GM18499 (cell line): ENCODE data around the gene TDRD12.
"Not testable (repeated sequence)": the region's sequence is repeated elsewhere in the genome, so short reads cannot be mapped to it uniquely, and the experiment has no call there.

ENCODE experiments used
- ATAC-seq: cut with Tn5 transposase; IDR thresholded peaks from one replicate; pipeline ENCODE4 v1.9.1; 2021; ENCODE audit warnings: moderate number of reproducible peaks; ENCODE audit not compliant: insufficient read depth, unreplicated experiment

Gene TDRD12

DNA sequence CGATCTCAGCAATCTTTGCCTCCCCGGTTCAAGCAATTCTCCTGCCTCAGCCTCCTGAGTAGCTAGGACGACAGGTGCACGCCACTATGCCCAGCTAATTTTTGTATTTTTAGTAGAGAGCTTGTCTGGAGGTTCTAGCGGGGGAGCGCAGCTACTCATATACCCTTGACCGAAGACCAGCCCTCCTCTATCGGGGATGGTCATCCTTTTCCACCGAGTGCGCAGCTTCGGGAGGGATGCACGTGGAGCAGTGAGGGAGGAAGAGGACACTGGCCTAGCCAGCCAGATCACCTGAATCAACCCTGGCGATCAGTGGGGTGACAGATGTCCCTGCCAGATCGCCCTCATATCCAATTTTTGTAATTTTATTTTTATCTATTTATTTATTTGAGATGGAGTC is 143.2 kb downstream of the TDRD12 start:
- ATAC-seq, result no peak

DNA sequence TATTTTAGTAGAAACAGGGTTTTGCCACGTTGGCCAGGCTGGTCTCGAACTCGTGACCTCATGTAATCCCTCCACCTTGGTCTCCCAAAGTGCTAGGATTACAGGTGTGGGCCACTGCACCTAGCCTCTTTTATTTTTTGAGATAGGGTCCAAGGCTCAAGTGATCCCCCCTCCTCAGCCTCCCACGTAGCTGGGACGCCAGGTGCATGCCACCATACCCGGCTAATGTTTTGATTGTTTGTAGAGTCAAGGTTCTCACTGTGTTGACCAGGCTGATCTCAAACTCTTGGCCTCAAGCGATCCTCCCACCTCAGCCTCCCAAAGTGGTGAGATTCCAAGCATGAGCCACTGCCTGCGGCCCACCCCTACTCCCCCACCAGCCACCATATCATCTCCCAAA is 143.7 kb downstream of the TDRD12 start:
- ATAC-seq, result no peak

DNA sequence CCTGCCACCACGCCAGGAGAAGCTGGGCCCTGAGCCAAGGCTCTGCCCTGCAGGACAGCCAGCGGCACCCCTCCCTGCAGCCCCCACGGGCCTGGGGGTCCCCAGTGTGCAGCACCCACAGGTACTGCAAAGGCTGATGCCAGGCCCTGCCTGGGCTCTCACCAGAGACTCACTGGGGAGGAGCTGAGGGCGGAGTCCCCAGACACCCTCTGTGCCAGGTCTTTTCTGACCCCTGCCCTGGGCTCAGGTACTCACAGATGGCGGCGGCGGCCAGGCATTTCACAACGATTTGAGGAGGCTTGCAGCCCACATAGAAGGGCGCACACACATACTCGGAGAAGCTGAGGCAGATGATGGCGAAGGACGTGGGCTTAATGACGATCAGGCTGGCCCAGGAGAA is 144.3 kb downstream of the TDRD12 start:
- no peak for ATAC-seq

DNA sequence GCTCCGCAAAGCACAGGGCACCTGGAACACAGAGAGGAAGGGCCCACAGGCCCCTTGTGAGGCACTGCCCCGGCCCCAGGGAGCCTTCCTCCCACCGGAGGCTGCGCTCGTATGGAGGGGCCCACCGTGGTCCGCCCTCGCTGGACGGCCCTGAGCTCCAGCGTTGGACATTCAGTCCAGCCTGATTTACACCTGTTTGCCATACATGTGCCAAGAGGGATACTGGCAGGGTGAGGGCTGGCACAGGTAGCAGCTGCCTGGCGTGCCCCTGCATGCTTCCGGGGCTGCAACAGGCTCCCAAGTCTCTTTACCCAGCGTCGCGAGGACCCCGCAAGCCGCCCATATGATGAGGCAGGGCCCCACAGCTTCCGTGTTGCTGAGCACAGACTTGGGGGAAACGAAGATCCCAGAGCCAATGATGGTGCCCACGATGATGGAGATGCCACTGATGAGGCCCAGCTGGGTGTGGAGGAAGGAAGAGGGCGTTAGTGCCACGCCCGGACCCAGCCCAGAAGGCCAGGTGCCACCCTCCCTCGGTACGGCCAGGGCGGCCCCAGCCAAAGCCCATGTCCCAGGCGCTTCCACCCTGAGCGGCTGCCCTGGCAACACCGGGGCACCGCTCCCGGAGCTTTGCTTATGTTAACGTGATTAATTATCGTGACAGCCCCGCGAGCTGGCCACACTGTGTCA is 144.9 kb downstream of the TDRD12 start:
- no peak for ATAC-seq

DNA sequence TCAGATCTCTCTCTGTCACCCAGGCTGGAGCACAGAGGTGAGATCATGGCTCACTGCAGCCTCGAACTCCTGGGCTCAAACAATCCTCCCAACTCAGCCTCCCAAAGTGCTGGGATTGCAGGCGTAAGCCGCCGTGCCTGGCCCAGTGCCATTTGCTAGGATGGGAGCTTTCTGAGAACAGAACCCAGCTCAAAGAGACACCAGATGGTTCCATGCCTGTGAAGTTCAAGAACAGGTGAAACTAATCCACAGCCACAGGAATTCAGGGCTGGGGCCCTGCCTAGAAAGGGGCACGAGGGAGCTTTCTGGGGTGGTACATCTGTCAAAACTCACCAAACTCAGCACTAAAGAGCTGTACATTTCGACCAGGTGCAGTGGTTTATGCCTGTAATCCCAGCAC is 145.8 kb downstream of the TDRD12 start:
- no peak for ATAC-seq

GRCh38 chr19:32866061-32866460 is 146.5 kb downstream of the TDRD12 start:
- ATAC-seq, result no peak

DNA sequence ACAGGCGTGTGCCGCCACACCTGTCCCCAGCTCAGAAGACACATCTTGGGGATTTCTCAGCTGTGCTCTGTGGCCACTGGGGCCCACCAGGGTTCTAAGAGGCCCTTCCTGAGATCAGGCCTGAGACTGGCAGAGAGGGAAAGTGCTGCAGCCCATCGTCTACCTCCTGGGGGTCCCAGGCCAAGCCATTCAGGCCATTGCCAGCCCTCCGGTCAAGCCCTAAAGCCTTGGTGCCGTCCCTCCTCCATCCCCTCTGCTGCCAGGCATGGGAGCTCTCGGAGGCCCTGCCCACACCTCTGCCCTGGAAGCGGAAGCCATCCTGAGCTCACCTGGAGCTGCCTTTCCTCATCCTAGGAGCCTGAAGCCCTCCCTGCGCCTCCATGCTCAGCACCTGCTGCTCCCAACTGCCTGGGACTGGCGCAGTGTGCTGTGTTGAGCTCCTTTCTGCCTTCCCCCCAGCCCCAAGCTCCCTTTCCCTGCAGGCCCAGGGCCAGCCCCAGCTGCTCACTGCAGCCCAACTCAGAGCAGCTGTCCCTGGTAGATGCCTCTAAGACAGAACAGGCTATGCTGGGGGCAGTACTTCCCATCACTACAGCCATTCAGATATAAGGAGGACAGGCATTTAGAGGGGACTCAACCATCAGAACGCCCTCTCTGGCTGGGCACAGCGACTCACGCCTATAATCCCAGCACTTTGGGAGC is 147.1 kb downstream of the TDRD12 start:
- ATAC-seq, result no peak

GRCh38 chr19:32867436-32867835 is 147.9 kb downstream of the TDRD12 start:
- not testable (repeated sequence) for ATAC-seq

DNA sequence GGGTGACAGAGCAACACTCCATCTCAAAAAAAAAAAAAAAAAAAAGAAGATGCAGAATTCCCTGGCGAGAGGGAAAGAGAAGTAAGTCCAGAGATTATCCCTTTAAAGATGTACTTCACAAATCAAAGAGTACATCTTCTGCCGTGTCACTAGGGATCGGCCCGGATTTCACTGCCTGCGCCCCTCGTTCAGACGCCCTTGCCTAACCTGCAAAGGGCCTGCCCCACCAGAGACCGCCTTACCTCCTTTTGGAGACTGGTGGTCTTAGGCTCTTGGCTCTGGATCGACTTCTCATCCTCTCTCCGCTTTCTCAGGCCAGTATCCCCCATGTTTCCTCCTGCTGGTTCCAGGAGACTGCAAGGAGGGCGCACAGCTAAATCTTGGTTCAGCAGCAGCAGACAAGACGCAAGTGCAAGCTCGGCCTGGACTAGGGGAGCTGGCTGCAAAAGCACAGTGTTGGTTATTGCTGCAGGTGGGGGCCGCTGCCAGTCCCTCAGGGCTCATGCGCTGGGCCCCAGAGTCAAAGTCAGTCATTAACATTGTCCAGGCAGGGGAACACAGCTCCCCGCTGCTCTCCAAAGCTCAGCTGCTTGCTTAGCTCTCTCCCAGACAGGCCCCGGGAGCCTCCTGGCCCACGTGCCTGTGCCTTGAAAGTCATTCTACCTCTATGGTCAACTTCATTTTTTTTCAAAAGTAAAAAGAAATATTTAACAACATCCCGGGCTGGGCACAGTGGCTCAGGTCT is 148.8 kb downstream of the TDRD12 start:
- no peak for ATAC-seq

GRCh38 chr19:32869369-32869965 is 149.9 kb downstream of the TDRD12 start, which contains the start of gene SLC7A9:
Gene SLC7A9 (minus strand): TSS chr19:32869767. CDS start chr19:32868534, 1,233 bp downstream.
- ATAC-seq, result no peak

DNA sequence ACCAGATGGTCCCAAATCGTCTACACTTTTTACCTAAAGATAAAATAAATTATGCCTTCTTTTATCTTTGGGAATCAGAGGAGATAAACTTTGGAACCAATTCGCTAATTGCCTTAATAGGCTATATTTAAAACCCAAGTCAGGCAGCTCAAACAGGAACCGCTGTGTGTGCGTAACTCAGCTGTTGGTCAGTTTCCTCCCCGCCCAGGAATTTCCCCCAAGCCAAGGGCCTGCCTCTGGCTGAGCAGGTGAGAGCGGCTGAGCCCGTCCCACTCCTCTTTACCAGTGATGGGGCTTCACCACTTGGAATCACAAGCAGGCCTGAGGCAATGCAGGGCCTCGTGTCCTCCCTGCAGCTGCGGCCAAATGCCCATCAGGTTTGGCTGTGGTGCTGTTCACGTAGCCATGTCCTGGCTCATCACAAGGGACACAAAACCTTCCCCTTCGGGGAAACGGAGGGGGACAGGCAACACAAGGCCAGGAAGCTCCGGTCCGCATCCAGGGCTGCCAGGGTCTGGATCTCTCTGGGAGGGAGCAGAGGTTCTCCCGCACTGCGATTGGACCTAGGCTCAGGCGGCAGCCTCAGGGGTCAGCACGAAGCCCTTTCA is 150.5 kb downstream of the TDRD12 start:
- no peak for ATAC-seq

DNA sequence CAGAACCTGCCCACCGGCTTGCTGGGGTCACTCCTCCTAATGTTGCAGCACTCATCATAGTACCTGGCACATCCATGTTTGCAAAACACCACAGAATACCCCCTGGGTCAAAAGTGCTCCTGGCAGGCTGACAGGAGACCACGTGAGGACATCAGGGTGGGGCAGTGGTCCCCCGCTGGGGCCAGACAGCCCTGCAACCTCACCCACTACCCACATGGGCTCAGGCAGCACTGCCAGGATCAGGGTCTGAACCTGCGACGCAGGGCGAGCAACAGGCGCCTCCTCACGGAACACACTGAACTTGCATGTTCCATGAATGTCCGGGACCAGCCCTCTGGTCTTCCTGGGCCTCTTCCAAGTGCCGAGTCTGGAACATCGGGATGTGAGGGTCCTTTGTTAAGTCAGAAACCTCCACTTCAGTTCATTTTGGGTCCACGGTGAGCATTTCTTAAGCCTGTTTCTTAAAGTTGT is 151.4 kb downstream of the TDRD12 start:
- no peak for ATAC-seq

DNA sequence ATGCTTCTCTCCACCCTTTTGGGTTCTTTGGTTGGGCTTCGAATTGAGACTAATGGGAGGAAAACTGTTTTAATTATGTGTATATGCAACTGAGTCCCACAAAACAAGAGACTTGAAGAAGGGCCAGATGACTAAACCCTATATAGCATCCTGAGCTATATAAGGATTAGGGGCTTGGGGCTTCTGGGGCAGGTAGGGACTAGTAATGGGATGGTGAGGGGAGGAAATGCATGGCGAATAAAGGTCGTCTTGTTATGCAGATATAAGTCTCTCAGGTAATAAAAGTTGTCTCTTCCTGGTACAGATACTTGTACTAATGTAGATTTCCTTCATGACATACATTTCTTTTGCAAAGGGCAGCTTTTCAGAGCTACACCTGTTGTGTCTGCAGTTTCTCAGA is 152.8 kb downstream of the TDRD12 start:
- no peak for ATAC-seq

GRCh38 chr19:32873247-32873959 is 153.8 kb downstream of the TDRD12 start:
- ATAC-seq, result no peak

- no peak for ATAC-seq
Observed at GRCh38 chr19:32874605-32875004, 155.0 kb downstream of the TDRD12 start.

- no peak for ATAC-seq
Observed at GRCh38 chr19:32875428-32875827, 155.9 kb downstream of the TDRD12 start.

DNA sequence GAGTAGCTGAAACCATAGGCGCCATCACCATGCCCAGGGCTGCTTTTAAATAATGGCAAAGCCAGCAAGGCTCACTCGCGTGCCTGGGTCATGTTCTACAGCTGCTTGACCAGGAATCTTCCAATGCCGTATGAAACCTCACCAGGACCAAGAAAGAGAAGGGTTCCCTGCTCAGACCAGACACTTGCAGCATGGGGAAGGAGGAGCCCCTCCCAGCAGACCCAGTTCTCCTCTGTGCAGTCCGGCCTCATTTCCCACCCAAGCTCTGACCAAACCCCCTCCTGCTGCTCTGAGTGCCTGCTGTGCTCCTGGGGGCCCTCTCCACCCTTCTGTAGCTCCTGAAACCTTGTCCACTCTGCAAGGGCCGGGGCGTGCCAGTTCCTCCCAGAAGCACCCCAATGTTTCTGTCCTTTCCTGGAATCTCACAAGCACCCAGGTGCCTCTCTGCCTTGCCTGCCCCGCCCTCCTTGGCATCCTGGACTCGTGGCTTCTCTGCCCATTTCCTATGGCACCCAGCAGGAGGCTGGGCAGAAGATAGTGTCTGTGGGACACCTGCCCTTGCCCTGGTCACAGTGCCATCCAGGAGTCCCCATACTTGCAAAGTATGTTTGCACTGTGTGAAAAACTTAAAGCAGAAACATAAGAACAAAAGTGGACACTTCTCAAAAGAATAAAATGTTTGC is 156.8 kb downstream of the TDRD12 start:
- ATAC-seq, result no peak

GRCh38 chr19:32876919-32877285 is 157.3 kb downstream of the TDRD12 start:
- ATAC-seq, result no peak
